HEK293 (cell line): ENCODE measurements around the gene TNFRSF11A.

Source experiments
- CTCF ChIA-PET: fragments of 350-600 bp; formaldehyde crosslinking; extraction: SDS; loops from one replicate; lab custom pipeline; 2021; ENCODE audit warnings: antibody characterized with exemption; lab: Yijun Ruan, JAX
- POLR2A ChIA-PET: fragments of 300-600 bp; formaldehyde crosslinking; extraction: SDS; loops from one replicate; lab custom pipeline; 2020; ENCODE audit warnings: antibody characterized with exemption, inconsistent platforms; lab: Yijun Ruan, JAX
- H3K27ac ChIP-seq: fragments of 200-500 bp; sonication (Bioruptor generic); 2 replicates; pipeline ENCODE4 v1.5.1; 2014; ENCODE audit warnings: low read depth, low read length, control low read depth, inconsistent platforms; ENCODE audit errors: extremely low read depth
- H3K36me3 ChIP-seq, 2 experiments: fragments of 200-500 bp in 1 of 2; sonication (Bioruptor generic) in 1 of 2; 1 replicate in 1 of 2; 2 replicates in 1 of 2; pipeline ENCODE4 v1.5.1; 2014 to 2017; ENCODE audit warnings: inconsistent platforms in 2 of 2, low read length in 2 of 2; ENCODE audit not compliant: control insufficient read depth in 2 of 2, insufficient read depth in 1 of 2
- H3K4me1 ChIP-seq: fragments of 200-500 bp; sonication (Bioruptor generic); 2 replicates; pipeline ENCODE4 v1.5.1; 2014; ENCODE audit warnings: mild to moderate bottlenecking, low read length, inconsistent platforms; ENCODE audit not compliant: control insufficient read depth, insufficient read depth
- H3K4me3 ChIP-seq: 2 replicates; pipeline ENCODE4 v1.5.1; 2011; ENCODE audit warnings: low read depth, mild to moderate bottlenecking, control low read depth, low read length, moderate library complexity
- H3K9me3 ChIP-seq: fragments of 200-500 bp; sonication (Bioruptor generic); 2 replicates; pipeline ENCODE4 v1.5.1; 2014; ENCODE audit warnings: low read depth, low read length, inconsistent platforms; ENCODE audit not compliant: control insufficient read depth, insufficient read depth
- BCL11B ChIP-seq: fragments of 450-650 bp; formaldehyde crosslinking; IDR thresholded peaks from 2 replicates; pipeline ENCODE4 v1.5.1; 2016; ENCODE audit warnings: low read depth, missing biosample characterization, missing genetic modification characterization
- CTCF ChIP-seq: fragments of 450-650 bp; formaldehyde crosslinking; IDR thresholded peaks from 2 replicates; pipeline ENCODE4 v1.5.1; 2016; ENCODE audit warnings: missing biosample characterization, missing genetic modification characterization
- ELK4 ChIP-seq: IDR thresholded peaks from 2 replicates; pipeline ENCODE4 v1.6.1; 2011; ENCODE audit warnings: mild to moderate bottlenecking, low read depth, low read length, borderline replicate concordance
- GLIS2 ChIP-seq: fragments of 450-650 bp; formaldehyde crosslinking; IDR thresholded peaks from 2 replicates; pipeline ENCODE4 v1.5.1; 2016; ENCODE audit warnings: missing biosample characterization, missing genetic modification characterization
- KLF1 ChIP-seq: fragments of 450-650 bp; formaldehyde crosslinking; IDR thresholded peaks from 2 replicates; pipeline ENCODE4 v1.5.1; 2016; ENCODE audit warnings: missing biosample characterization, missing genetic modification characterization
- KLF10 ChIP-seq: fragments of 450-650 bp; IDR thresholded peaks from 2 replicates; pipeline ENCODE4 v1.5.1; 2018; ENCODE audit warnings: missing biosample characterization, mild to moderate bottlenecking, missing genetic modification characterization
- MYNN ChIP-seq: fragments of 450-650 bp; formaldehyde crosslinking; IDR thresholded peaks from 2 replicates; pipeline ENCODE4 v1.5.1; 2016; ENCODE audit warnings: missing biosample characterization, missing genetic modification characterization, borderline replicate concordance
- MZF1 ChIP-seq: fragments of 450-650 bp; formaldehyde crosslinking; IDR thresholded peaks from 2 replicates; pipeline ENCODE4 v1.5.1; 2017; ENCODE audit warnings: missing biosample characterization, missing genetic modification characterization, borderline replicate concordance
- PATZ1 ChIP-seq: fragments of 450-650 bp; formaldehyde crosslinking; IDR thresholded peaks from 2 replicates; pipeline ENCODE4 v1.5.1; 2016; ENCODE audit warnings: missing biosample characterization, missing genetic modification characterization
- REPIN1 ChIP-seq: fragments of 450-650 bp; formaldehyde crosslinking; IDR thresholded peaks from 2 replicates; pipeline ENCODE4 v1.5.1; 2017; ENCODE audit warnings: missing biosample characterization, missing genetic modification characterization, low read depth
- SCRT1 ChIP-seq: fragments of 450-650 bp; formaldehyde crosslinking; IDR thresholded peaks from 2 replicates; pipeline ENCODE4 v1.5.1; 2016; ENCODE audit warnings: missing biosample characterization, missing genetic modification characterization, borderline replicate concordance
- SP2 ChIP-seq: fragments of 450-650 bp; formaldehyde crosslinking; IDR thresholded peaks from 2 replicates; pipeline ENCODE4 v1.5.1; 2016; ENCODE audit warnings: missing biosample characterization, missing genetic modification characterization
- ZNF121 ChIP-seq: fragments of 450-650 bp; formaldehyde crosslinking; IDR thresholded peaks from 2 replicates; pipeline ENCODE4 v1.5.1; 2016; ENCODE audit warnings: missing biosample characterization, missing genetic modification characterization
- ZNF133 ChIP-seq: fragments of 450-650 bp; formaldehyde crosslinking; IDR thresholded peaks from 2 replicates; pipeline ENCODE4 v1.5.1; 2016; ENCODE audit warnings: missing biosample characterization, missing genetic modification characterization
- ZNF174 ChIP-seq: fragments of 450-650 bp; formaldehyde crosslinking; IDR thresholded peaks from 2 replicates; pipeline ENCODE4 v1.5.0; 2017; ENCODE audit warnings: missing biosample characterization, mild to moderate bottlenecking, missing genetic modification characterization
- ZNF202 ChIP-seq: fragments of 450-650 bp; formaldehyde crosslinking; IDR thresholded peaks from 2 replicates; pipeline ENCODE4 v1.5.1; 2016; ENCODE audit warnings: missing biosample characterization, missing genetic modification characterization, borderline replicate concordance
- ZNF398 ChIP-seq: fragments of 450-650 bp; formaldehyde crosslinking; IDR thresholded peaks from 2 replicates; pipeline ENCODE4 v1.5.1; 2017; ENCODE audit warnings: missing biosample characterization, missing genetic modification characterization
- ZNF488 ChIP-seq: fragments of 450-650 bp; formaldehyde crosslinking; IDR thresholded peaks from 2 replicates; pipeline ENCODE4 v1.5.1; 2016; ENCODE audit warnings: missing biosample characterization, missing genetic modification characterization
- ZNF529 ChIP-seq: fragments of 450-650 bp; formaldehyde crosslinking; IDR thresholded peaks from 2 replicates; pipeline ENCODE4 v1.5.1; 2017; ENCODE audit warnings: missing genetic modification characterization, missing biosample characterization; ENCODE audit not compliant: insufficient replicate concordance
- ZNF549 ChIP-seq: fragments of 450-650 bp; IDR thresholded peaks from 2 replicates; pipeline ENCODE4 v1.5.1; 2018; ENCODE audit warnings: missing biosample characterization, missing genetic modification characterization, mild to moderate bottlenecking, inconsistent platforms, moderate library complexity
- ZNF596 ChIP-seq: fragments of 450-650 bp; IDR thresholded peaks from 2 replicates; pipeline ENCODE4 v1.5.0; 2018; ENCODE audit warnings: missing biosample characterization, mild to moderate bottlenecking, missing genetic modification characterization, moderate library complexity
- ZNF623 ChIP-seq: fragments of 450-650 bp; formaldehyde crosslinking; IDR thresholded peaks from 2 replicates; pipeline ENCODE4 v1.5.1; 2016; ENCODE audit warnings: missing biosample characterization, missing genetic modification characterization
- ZNF776 ChIP-seq: fragments of 450-650 bp; formaldehyde crosslinking; IDR thresholded peaks from 2 replicates; pipeline ENCODE4 v1.5.0; 2017; ENCODE audit warnings: missing biosample characterization, missing genetic modification characterization, borderline replicate concordance

Gene TNFRSF11A

GRCh38 chr18:62330650-62331049 lies 5.5 kb downstream of the TNFRSF11A start:
- Histone ChIP-seq H3K4me1 (peaks cover 38% of the 10 kb centered on the region), H3K27ac (no peak overlapping the region), H3K36me3 (no peaks in the 10 kb centered on the region), H3K9me3 (no peaks in the 10 kb centered on the region), H3K4me3 (no peak overlapping the region)
- ChIA-PET POLR2A (no interaction called here), CTCF (interaction anchor here (2.9 kb wide), 1 partner anchor 91 kb away, joined by 9 read pairs; no protein-coding TSS in a partner anchor)
- TF ChIP-seq KLF10 (no peak), ELK4 (no peak), ZNF488 (tag by site-specific recombination) (no peak), SCRT1 (tag by site-specific recombination) (no peak), ZNF121 (no peak)

- ChIA-PET POLR2A (interaction anchor here (1.3 kb wide), 1 partner anchor 191 kb away, joined by 3 read pairs; the partner anchor contains the start of gene ZCCHC2), CTCF (interaction anchor here (0.5 to 1.3 kb wide), 4 partner anchors 9 to 630 kb away, joined by 3 to 5 read pairs (median 3); no protein-coding TSS in a partner anchor)
- Histone ChIP-seq H3K4me1 (peaks cover 45% of the 10 kb centered on the region), H3K36me3 (no peaks in the 10 kb centered on the region), H3K27ac (peak overlapping the region; percentile 31; the same call in 1 of the 2 replicates), H3K4me3 (no peak overlapping the region), H3K9me3 (no peaks in the 10 kb centered on the region)
- TF ChIP-seq ZNF133 (tag by site-specific recombination) (peak; percentile 55; the same call in 1 of the 2 replicates), BCL11B (tag by site-specific recombination) (no peak)
Measured at GRCh38 chr18:62331581-62332356, 6.7 kb downstream of the TNFRSF11A start.

- H3K4me3 ChIP-seq: no peak overlapping the region
- H3K36me3 ChIP-seq: no peaks in the 10 kb centered on the region
- POLR2A ChIA-PET: interaction anchor here (1.3 kb wide), 1 partner anchor 190 kb away, joined by 3 read pairs; the partner anchor contains the start of gene ZCCHC2
- H3K27ac ChIP-seq: no peak overlapping the region
- peaks cover 46% of the 10 kb centered on the region for H3K4me1 ChIP-seq
- TF ChIP-seq ZNF623 (tag by site-specific recombination) (no peak), ZNF529 (tag by site-specific recombination) (no peak), KLF1 (tag by site-specific recombination) (no peak), GLIS2 (tag by site-specific recombination) (no peak), REPIN1 (tag by site-specific recombination) (no peak), ZNF596 (tag by site-specific recombination) (no peak), MZF1 (tag by site-specific recombination) (no peak), ZNF174 (tag by site-specific recombination) (no peak), MYNN (tag by site-specific recombination) (no peak), PATZ1 (tag by site-specific recombination) (no peak), ZNF776 (tag by site-specific recombination) (no peak), ZNF202 (tag by site-specific recombination) (no peak), SP2 (no peak), ZNF549 (tag by site-specific recombination) (no peak), CTCF (tag by site-specific recombination) (no peak), ZNF398 (no peak)
- H3K9me3 ChIP-seq: no peaks in the 10 kb centered on the region
- CTCF ChIA-PET: interaction anchor here (0.5 to 1.3 kb wide), 2 partner anchors 8 to 95 kb away, joined by 3 to 5 read pairs; no protein-coding TSS in a partner anchor
Measured at GRCh38 chr18:62332431-62332830, 7.3 kb downstream of the TNFRSF11A start.
